Ureter (tissue), 1 donor: ENCODE data around the gene RCOR1. TPM values are rescaled to one million over a fixed set of nuclear protein-coding genes. Genes with fewer than 3 reads are reported as not detected.
"Not testable (repeated sequence)": the region's sequence is repeated elsewhere in the genome, so short reads cannot be mapped to it uniquely, and the experiment has no call there.

Source experiments
- DNase-seq: peaks from one replicate; pipeline ENCODE4 v3.0.0-alpha.2; 2020; ENCODE audit warnings: low spot score
- total RNA-seq: library from RNA; stranded (reverse); gene quantifications from one replicate; pipeline ENCODE4 v1.2.4, GENCODE V29; 2023
- donor health status: DM: yes; HTN: yes; CAD: no.

The RCOR1 gene
- 21.9 TPM for total RNA-seq

- DNase-seq = peak; percentile 98
Observed at GRCh38 chr14:102591944-102592762, at the start of gene RCOR1. Gene RCOR1 (plus strand): TSS chr14:102592649. CDS start chr14:102592887, 238 bp downstream.

- no peak for DNase-seq
Observed at GRCh38 chr14:102544046-102544746, 48.3 kb upstream of the RCOR1 start.

- DNase-seq = no peak
Observed at GRCh38 chr14:102544747-102545460, 47.5 kb upstream of the RCOR1 start.

DNA sequence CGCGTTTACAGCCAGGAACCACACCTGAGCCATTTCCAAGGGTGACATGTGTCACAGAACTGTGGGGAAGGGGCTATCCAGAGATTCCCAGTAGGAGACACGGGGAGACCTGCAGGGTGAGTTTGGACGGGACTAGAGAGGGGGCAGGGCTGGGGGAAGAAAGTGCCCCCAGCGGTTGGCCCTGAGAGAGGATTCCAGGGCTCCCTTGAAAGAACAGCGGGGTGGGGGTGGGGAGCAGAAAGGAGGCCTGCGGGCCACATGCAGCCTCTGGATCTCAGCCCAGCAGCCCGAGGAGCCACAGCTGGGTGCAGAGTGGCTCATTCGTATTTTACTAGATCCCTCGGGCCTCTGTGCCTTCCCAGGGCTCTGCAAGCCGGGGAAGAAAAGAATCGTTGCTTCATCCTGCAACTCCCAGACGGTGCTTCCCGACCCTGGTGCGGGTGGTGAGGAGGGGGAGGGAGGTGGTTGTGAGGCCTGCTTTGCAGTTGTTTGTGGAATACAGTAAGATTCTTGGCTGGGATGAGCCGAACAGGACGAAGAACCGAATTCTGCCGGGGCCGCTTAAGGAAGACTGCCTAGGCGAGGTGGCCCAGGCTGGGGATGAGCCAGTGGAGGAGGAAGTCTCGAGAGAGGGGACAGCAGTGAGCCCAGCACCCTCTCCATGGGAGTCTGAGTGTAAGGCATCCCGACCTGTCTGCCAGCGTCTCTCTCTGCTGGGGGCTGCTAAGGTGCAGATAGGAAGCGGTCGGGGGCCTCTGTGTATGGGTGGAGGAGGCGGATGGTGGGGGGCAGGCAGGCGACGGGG, 46.8 kb upstream of the RCOR1 start:
- DNase-seq = no peak

DNA sequence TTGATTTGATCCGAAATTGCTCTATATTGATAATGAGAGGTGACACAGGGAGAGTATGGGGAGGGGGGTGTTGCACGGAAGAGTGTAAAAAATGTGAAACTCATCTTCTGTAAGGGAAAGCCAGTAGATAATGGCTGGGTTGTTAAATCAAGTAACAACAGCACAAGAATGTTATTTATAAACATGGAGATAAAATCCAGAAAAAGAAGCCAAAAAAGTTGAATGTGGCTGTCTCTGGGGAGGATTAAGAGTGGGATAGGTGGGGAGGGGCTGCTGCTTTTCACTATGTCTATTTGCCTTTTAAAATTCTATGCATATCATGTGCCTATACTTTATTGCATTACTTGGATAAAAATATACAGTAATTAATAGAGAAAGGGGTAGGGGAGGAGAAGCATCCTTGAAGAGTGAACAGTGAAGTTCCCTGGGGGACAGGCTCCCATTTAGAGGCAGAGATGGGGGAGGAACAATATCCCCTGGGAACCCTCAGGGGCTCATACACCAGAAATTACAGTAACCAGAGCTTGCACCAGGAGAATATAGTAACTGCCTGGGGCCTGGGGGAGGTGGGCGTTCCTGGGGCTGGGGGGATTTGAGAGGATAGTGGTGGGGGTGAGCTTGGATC, 43.7 kb upstream of the RCOR1 start:
- no peak for DNase-seq

GRCh38 chr14:102550927-102551401, 41.5 kb upstream of the RCOR1 start:
- DNase-seq = not testable (repeated sequence)

GRCh38 chr14:102551995-102552705, 40.3 kb upstream of the RCOR1 start:
- DNase-seq = no peak

DNA sequence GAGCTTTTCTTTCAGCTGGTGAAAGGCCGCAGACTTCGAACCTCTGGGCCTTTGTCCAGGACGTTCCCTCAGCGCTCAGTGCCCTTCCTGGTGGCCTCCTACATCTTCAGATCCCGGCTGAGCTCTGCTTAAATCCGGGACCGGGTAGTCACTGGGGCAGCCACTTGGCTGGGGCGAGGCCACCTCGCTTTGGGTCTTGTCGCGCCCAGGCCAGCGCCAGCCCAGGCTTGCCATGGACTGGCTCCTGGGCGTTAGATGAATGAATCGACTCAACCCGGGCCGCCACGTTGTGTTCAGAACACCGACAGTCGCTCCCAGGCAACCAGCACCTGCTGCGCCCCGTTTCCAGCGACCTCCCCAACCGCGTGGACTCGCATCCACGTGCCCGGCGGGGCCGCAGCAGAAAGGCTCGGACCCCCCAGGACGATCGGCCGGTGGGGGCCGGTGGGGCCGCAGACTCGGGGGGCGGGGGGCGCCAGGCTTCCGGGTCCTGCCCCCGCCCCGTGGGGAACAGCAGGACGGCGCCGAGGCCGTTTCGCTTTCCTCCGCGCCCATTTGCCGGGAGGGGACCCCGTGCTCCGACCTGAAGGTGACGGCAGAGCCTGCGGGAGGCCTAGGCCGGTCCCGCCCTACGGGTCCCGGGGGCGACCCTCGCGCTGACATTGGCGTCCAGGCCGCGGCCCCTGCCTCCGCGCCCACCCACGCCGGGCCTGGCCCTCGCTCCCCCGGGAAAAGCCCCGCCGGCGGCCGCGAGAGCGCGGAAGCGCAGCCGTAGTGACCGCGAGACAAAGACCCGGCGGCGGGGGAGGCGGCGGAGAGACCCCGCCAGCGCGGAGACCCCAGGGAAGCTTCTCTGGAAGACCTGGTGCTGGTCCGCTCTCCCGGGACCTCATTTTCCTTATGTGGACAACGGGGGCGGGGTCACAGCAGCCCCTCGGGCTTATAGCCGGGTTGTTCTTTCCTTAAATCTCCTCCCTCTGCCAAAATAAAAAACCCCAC, 37.3 kb upstream of the RCOR1 start:
- no peak for DNase-seq

GRCh38 chr14:102556098-102556677, 36.3 kb upstream of the RCOR1 start:
- no peak for DNase-seq

- DNase-seq = no peak
Observed at GRCh38 chr14:102557434-102558226, 34.8 kb upstream of the RCOR1 start.

DNA sequence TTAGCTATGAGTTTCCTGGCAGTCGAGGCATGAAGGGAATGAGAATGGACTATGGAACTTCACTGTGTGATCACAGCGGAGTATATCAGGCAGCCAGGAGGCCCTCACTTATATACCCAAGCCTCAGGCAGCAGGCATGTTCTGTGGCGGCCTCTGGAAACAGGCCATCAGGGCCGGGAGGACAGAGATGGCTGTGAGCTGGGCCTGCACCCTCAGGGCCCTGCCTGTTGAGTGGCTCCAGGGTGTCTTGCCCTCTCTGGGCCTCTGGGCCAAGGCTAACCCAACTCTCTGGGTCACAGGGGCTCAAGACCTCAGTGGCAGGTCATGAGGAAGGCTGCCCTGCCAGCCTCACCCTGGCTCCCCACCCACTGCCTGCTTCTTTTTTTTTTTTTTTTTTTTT, 33.9 kb upstream of the RCOR1 start:
- DNase-seq = no peak

GRCh38 chr14:102560458-102561261, 31.8 kb upstream of the RCOR1 start:
- DNase-seq = no peak

DNA sequence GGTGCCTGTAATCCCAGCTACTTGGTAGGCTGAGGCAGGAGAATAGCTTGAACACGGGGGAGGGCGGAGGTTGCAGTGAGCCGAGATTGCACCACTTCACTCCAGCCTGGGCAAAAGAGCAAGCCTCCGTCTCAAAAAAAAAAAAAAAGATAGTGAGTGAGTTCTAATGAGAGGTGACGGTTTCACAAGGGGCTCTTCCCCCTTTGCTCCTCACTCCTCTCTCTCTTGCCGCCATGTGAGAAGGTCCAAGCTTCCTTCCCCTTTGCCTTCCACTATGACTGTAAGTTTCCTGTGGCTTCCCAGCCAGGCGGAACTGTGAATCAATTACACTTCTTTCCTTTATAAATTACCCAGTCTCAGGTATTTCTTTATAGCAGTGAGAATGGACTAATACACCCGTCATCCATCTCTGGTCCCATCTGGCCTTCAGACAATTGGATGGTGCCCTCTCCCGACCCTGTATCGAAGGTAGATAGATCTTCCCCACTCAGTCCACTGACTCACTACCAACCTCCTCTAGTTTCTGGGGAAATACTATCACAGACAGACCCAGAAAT, 27.0 kb upstream of the RCOR1 start:
- DNase-seq = no peak

GRCh38 chr14:102565959-102566358, 26.5 kb upstream of the RCOR1 start:
- DNase-seq = no peak

- no peak for DNase-seq
Observed at GRCh38 chr14:102568115-102568614, 24.3 kb upstream of the RCOR1 start.

DNA sequence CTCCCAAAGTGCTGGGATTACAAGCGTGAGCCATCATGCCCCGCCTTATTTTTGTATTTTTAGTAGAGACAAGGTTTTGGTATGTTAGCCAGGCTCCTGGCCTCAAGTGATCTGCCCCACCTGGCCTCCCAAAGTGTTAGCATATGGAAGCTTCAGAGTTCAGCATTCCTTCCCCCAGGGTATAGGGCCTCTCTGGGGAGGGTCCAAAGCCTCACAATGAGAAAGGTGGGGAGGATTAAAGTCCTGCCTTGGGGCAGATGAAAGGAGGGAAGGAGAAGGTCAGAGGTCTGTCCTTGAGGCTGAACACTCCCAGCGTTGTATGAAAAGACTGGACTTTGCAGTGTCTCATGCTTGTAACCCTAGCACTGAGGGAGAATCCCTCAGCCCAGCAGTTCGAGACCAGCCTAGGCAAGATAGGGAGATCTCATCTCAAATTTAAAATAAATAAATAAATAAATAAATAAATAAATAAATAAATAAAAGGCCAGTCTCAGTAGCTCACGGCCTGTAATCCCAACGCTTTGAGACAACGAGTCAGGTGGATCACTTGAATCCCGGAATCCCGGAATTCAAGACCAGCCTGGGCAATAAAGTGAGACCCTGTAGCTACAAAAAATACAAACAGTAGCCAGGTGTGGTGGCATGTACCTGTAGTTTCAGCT, 22.0 kb upstream of the RCOR1 start:
- no peak for DNase-seq
